Measurements from ENCODE around the gene FAM181B.

- TF ChIP-seq EZH2 (IDR thresholded peaks at IDR 0.05) (no peak), POLR2AphosphoS5 (IDR thresholded peaks at IDR 0.05; ENCODE audit: borderline replicate concordance, low read depth, low read length) (no peak), FOXP2 (optimal IDR thresholded peaks at IDR 0.05; ENCODE audit: control extremely low read depth, extremely low read length, insufficient read depth) (no peak)
Measured at GRCh38 chr11:82731691-82732277, 1.9 kb downstream of the FAM181B start.

Measured in SK-N-MC (cell line).